ENCODE results near the gene SLC22A15.

Gene SLC22A15

DNA sequence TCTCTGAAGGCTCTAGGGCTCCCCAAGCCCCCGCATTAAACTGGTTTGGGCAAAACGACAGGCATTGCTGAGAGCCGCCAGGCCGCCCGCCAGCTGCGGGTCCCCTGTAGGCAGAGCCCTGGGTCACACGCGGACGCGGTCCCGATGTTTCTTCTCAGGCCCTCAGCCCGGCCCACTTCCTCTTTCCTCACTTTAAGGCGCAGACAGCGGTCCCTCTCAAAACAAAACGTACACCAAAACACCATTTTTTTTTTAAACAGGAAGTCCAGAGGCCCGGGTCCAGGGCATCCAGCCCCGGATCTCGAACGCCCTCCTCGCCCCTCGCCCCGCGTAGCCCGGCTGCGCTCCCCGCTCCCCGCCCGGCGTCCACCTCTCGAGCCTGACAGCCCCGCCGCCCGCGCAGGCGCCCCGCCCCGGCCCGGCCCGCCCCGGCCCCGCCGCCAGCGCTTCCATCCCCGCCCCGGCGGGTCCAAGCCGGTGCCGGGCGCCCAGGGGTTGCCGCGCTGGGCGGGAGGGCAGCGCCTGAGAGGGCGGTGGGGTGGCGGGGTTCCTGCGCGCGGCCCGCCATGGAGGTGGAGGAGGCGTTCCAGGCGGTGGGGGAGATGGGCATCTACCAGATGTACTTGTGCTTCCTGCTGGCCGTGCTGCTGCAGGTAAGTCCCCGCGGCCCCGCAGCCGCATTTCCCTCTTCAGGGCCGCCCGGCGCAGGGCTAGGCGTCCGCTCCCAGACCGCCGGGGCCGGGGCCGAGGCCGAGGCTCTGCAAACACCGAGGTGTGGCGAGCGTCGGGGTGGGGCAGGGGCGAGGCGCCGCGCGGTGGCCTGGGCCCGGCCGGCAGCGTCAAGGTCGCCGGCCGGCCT lies at the start of gene SLC22A15:
TSS of gene SLC22A15 (plus strand) at position 452 of the 859 bp plus-strand sequence. CDS start at position 567, 115 bp downstream.
- Histone ChIP-seq H3K36me3 (ENCODE audit: control insufficient read depth in 1 of 2, insufficient read depth in 2 of 2, low read length in 2 of 2) (no peaks in the 10 kb centered on the region), H3K27ac (ENCODE audit: low read length) (peak within 1 kb of the TSS; percentile 32)

DNA sequence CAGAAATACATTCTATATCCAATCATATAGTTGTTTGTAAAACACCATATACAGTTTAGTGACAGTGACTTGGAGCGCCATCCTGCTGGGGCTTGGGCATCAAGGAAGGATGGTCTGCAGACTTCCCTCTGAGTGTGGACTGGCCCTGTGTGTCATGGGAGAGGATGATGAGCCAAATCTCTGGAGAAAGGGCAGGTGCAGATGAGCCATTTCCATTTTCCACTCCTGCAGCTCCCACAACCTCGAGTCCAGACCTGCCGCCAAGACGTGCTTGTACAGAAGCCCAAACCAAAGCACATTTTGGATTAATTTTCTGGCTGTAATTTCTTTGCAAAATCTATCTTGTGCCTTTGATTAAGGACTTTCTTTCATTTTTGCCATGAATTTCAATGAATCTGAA lies 48.3 kb upstream of the SLC22A15 start:
- no peak overlapping the region for H3K4me3 ChIP-seq (ENCODE audit: low read depth in 1 of 2, low read length in 2 of 2)
- H3K27me3 ChIP-seq (ENCODE audit: low read depth, low read length) = no peaks in the 10 kb centered on the region
- H3K4me1 ChIP-seq (ENCODE audit: control insufficient read depth in 1 of 2, insufficient read depth in 2 of 2, low read length in 2 of 2) = no peaks in the 10 kb centered on the region
- H3K36me3 ChIP-seq (ENCODE audit: control insufficient read depth in 1 of 2, insufficient read depth in 2 of 2, low read length in 2 of 2) = no peaks in the 10 kb centered on the region
- H3K9me3 ChIP-seq (ENCODE audit: control insufficient read depth in 1 of 2, low read length in 2 of 2) = no peaks in the 10 kb centered on the region
- H3K27ac ChIP-seq (ENCODE audit: low read length) = no peak overlapping the region

More for the DNA sequence above, at the start of gene SLC22A15:
- no peaks in the 10 kb centered on the region for H3K9me3 ChIP-seq (ENCODE audit: control insufficient read depth in 1 of 2, low read length in 2 of 2)
- peak within 1 kb of the TSS; percentile 59 to 75 for H3K4me3 ChIP-seq (ENCODE audit: low read depth in 1 of 2, low read length in 2 of 2)
- H3K27me3 ChIP-seq (ENCODE audit: low read depth, low read length) = no peaks in the 10 kb centered on the region
- H3K4me1 ChIP-seq (ENCODE audit: control insufficient read depth in 1 of 2, insufficient read depth in 2 of 2, low read length in 2 of 2) = peaks cover 0 to 12% of the 10 kb centered on the region in 2 donors

DNA sequence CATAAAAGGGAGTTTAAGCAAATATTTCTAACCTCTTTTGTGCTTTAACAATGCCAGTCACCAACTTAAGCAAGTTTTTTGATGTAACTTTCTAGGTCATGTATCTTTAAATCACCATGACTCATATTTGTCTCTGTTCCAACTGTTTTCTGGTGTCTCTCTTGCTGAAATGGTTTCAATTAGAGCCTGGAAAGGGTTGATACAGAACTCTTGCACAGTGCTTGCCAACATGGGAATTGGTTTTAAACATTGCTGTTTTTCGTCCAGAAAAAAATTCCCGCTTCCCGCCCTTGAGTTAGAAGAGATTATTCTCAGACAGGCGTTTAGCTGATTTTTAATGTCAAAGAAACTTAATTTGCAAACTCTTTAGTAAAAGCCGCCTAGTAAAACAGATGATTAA lies 46.4 kb upstream of the SLC22A15 start:
- no peaks in the 10 kb centered on the region for H3K36me3 ChIP-seq (ENCODE audit: control insufficient read depth in 1 of 2, insufficient read depth in 2 of 2, low read length in 2 of 2)
- H3K4me1 ChIP-seq (ENCODE audit: control insufficient read depth in 1 of 2, insufficient read depth in 2 of 2, low read length in 2 of 2) = no peaks in the 10 kb centered on the region
- no peaks in the 10 kb centered on the region for H3K27me3 ChIP-seq (ENCODE audit: low read depth, low read length)
- no peaks in the 10 kb centered on the region for H3K9me3 ChIP-seq (ENCODE audit: control insufficient read depth in 1 of 2, low read length in 2 of 2)
- no peak overlapping the region for H3K4me3 ChIP-seq (ENCODE audit: low read depth in 1 of 2, low read length in 2 of 2)
- H3K27ac ChIP-seq (ENCODE audit: low read length) = no peak overlapping the region

DNA sequence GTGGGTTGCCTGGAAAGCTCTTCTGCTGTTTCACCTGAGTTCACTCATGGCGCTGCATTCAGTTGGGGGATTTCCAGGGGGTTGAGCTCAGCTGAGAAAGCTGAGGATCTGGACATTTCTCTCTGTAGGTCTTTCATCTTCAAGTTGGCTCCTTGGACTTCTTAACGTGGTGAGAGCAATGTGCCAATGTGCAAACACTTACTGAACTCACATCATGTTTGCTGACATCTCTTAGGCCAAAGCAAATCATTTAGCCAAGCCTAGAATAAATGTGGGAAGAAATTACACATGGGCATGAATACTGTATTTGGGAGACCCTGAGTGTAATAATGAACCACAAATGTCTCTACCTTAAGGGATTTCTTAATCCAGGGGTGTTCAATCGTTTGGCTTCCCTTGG lies 42.7 kb upstream of the SLC22A15 start:
- H3K4me1 ChIP-seq (ENCODE audit: control insufficient read depth in 1 of 2, insufficient read depth in 2 of 2, low read length in 2 of 2) = no peaks in the 10 kb centered on the region
- H3K4me3 ChIP-seq (ENCODE audit: low read depth in 1 of 2, low read length in 2 of 2) = no peak overlapping the region
- H3K27me3 ChIP-seq (ENCODE audit: low read depth, low read length) = no peaks in the 10 kb centered on the region
- H3K36me3 ChIP-seq (ENCODE audit: control insufficient read depth in 1 of 2, insufficient read depth in 2 of 2, low read length in 2 of 2) = no peaks in the 10 kb centered on the region
- no peaks in the 10 kb centered on the region for H3K9me3 ChIP-seq (ENCODE audit: control insufficient read depth in 1 of 2, low read length in 2 of 2)
- no peak overlapping the region for H3K27ac ChIP-seq (ENCODE audit: low read length)

DNA sequence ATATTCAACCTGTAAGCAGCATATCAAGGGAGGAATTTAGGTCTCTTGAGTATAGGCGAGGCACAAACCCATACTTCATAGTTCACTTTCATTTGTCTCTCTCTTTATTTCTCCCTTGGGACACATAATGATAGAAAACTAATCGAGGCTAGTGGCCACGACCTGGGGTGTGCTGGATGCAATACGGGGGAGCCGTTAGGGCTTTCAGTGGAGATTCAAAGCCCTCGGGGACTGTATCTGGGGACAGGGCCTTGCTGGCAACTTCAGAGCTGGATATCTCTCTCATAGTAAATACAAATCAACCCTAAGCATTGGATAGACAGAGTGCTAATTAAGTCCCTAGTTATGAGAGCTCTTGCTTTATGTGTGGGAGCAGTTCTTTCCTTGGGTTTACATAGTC lies 36.9 kb upstream of the SLC22A15 start:
- Histone ChIP-seq H3K4me1 (ENCODE audit: control insufficient read depth in 1 of 2, insufficient read depth in 2 of 2, low read length in 2 of 2) (no peaks in the 10 kb centered on the region), H3K9me3 (ENCODE audit: control insufficient read depth in 1 of 2, low read length in 2 of 2) (no peaks in the 10 kb centered on the region), H3K36me3 (ENCODE audit: control insufficient read depth in 1 of 2, insufficient read depth in 2 of 2, low read length in 2 of 2) (no peaks in the 10 kb centered on the region), H3K4me3 (ENCODE audit: low read depth in 1 of 2, low read length in 2 of 2) (no peak overlapping the region), H3K27ac (ENCODE audit: low read length) (no peak overlapping the region), H3K27me3 (ENCODE audit: low read depth, low read length) (no peaks in the 10 kb centered on the region)

DNA sequence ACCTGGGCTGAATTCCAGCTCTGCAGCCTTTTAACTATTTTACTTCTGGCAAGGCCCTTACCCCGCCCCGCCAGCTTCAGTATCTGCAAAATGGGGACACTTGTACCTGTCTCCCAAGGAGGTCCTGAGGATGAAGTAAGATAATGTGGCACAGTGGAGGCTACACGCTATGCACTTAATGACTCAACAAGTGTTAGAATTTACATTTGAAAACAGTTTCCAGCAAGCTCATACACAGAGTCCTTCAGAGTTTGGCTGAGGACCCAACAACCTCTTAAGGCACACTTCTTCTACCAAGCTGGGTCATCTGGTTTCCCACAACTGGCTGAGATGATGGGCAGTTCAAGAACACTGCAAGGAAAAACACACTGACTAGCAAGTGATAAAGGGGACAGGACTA lies 30.2 kb upstream of the SLC22A15 start:
- no peaks in the 10 kb centered on the region for H3K4me1 ChIP-seq (ENCODE audit: control insufficient read depth in 1 of 2, insufficient read depth in 2 of 2, low read length in 2 of 2)

DNA sequence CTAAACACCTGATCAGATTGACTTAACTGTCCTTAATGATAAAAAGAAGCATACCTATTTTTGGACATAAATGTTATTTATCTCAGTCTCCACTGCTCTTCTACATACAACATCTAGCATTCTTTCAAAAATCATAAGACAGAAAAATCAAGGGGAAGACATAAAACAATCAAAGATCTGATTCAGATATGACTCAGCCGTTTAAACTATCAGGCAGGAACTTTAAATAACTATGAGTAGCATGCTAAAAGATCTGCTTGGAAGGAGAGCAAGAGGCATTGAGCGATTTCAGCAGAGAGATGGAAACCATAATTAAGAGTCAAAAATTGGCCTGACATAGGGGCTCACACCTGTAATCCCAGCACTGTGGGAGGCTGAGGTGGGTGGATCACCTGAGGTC lies 27.2 kb upstream of the SLC22A15 start:
- H3K9me3 ChIP-seq (ENCODE audit: control insufficient read depth in 1 of 2, low read length in 2 of 2) = no peaks in the 10 kb centered on the region
- no peak overlapping the region for H3K4me3 ChIP-seq (ENCODE audit: low read depth in 1 of 2, low read length in 2 of 2)
- no peaks in the 10 kb centered on the region for H3K27me3 ChIP-seq (ENCODE audit: low read depth, low read length)
- H3K36me3 ChIP-seq (ENCODE audit: control insufficient read depth in 1 of 2, insufficient read depth in 2 of 2, low read length in 2 of 2) = no peaks in the 10 kb centered on the region
- no peak overlapping the region for H3K27ac ChIP-seq (ENCODE audit: low read length)
- H3K4me1 ChIP-seq (ENCODE audit: control insufficient read depth in 1 of 2, insufficient read depth in 2 of 2, low read length in 2 of 2) = no peaks in the 10 kb centered on the region

More for the DNA sequence above, 30.2 kb upstream of the SLC22A15 start:
- H3K27ac ChIP-seq (ENCODE audit: low read length) = no peak overlapping the region
- H3K9me3 ChIP-seq (ENCODE audit: control insufficient read depth in 1 of 2, low read length in 2 of 2) = no peaks in the 10 kb centered on the region
- no peak overlapping the region for H3K4me3 ChIP-seq (ENCODE audit: low read depth in 1 of 2, low read length in 2 of 2)
- no peaks in the 10 kb centered on the region for H3K36me3 ChIP-seq (ENCODE audit: control insufficient read depth in 1 of 2, insufficient read depth in 2 of 2, low read length in 2 of 2)
- H3K27me3 ChIP-seq (ENCODE audit: low read depth, low read length) = no peaks in the 10 kb centered on the region

DNA sequence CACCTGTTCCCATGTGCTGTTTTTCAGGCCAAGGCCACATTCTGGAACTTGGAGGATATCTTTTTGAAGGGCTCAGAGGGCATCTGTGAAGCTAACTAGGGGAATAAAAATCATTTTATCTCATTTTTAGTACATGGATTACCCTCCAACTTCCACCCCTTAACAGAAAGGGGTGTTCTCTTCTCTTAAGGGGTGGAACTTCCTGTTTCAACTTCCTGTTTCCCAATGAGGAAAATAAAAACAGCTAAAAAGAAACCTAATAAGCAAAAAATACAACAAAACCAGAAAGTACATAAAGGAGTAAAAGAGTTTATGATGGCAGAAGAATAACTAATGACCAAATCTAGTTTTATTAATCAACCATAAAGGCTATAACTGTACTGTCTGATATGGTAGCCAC lies 24.8 kb upstream of the SLC22A15 start:
- Histone ChIP-seq H3K27ac (ENCODE audit: low read length) (no peak overlapping the region), H3K4me1 (ENCODE audit: control insufficient read depth in 1 of 2, insufficient read depth in 2 of 2, low read length in 2 of 2) (no peaks in the 10 kb centered on the region), H3K36me3 (ENCODE audit: control insufficient read depth in 1 of 2, insufficient read depth in 2 of 2, low read length in 2 of 2) (no peaks in the 10 kb centered on the region), H3K4me3 (ENCODE audit: low read depth in 1 of 2, low read length in 2 of 2) (no peak overlapping the region), H3K27me3 (ENCODE audit: low read depth, low read length) (no peaks in the 10 kb centered on the region), H3K9me3 (ENCODE audit: control insufficient read depth in 1 of 2, low read length in 2 of 2) (no peaks in the 10 kb centered on the region)

DNA sequence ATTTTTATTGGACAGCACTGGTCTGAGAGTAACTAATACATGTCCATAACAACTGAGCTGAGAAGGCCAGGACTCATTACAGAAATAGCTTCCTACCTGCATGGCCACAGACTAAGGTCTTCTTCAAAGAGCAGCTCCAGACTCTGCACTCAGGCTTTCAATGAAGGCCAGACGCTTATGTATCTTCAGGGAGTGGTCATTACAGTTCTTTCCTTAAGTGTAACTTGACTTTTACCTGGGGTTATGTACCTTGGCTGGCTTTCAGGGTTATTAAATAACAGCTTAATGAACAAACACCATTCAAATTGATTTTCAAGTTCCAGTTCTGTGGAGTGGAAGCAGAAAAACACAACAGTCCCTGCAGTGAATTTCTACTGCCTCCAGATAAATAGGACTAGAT lies 23.8 kb upstream of the SLC22A15 start:
- Histone ChIP-seq H3K36me3 (ENCODE audit: control insufficient read depth in 1 of 2, insufficient read depth in 2 of 2, low read length in 2 of 2) (no peaks in the 10 kb centered on the region), H3K27ac (ENCODE audit: low read length) (no peak overlapping the region), H3K9me3 (ENCODE audit: control insufficient read depth in 1 of 2, low read length in 2 of 2) (no peaks in the 10 kb centered on the region), H3K4me3 (ENCODE audit: low read depth in 1 of 2, low read length in 2 of 2) (no peak overlapping the region), H3K4me1 (ENCODE audit: control insufficient read depth in 1 of 2, insufficient read depth in 2 of 2, low read length in 2 of 2) (no peaks in the 10 kb centered on the region), H3K27me3 (ENCODE audit: low read depth, low read length) (no peaks in the 10 kb centered on the region)

DNA sequence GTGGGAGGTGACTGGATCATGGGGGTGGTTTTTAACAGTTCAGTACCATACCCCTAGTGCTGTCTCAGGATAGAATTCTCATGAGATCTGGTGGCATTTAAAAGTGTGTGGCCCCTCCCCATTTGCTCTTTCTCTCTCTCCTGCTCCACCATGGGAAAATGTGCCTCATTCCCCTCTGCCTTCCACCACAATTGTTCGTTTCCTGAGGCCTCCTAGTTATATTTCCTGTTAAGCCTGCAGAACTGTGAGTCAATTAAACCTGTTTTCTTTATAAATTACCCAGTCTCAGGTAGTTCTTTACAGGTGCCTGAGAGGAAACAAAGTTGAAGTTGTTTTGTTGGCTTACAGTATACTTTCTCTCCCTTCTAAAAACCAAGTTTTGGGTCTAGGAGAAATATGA lies 23.1 kb upstream of the SLC22A15 start:
- Histone ChIP-seq H3K36me3 (ENCODE audit: control insufficient read depth in 1 of 2, insufficient read depth in 2 of 2, low read length in 2 of 2) (no peaks in the 10 kb centered on the region), H3K9me3 (ENCODE audit: control insufficient read depth in 1 of 2, low read length in 2 of 2) (no peaks in the 10 kb centered on the region), H3K27me3 (ENCODE audit: low read depth, low read length) (no peaks in the 10 kb centered on the region), H3K27ac (ENCODE audit: low read length) (no peak overlapping the region), H3K4me1 (ENCODE audit: control insufficient read depth in 1 of 2, insufficient read depth in 2 of 2, low read length in 2 of 2) (no peaks in the 10 kb centered on the region), H3K4me3 (ENCODE audit: low read depth in 1 of 2, low read length in 2 of 2) (no peak overlapping the region)

DNA sequence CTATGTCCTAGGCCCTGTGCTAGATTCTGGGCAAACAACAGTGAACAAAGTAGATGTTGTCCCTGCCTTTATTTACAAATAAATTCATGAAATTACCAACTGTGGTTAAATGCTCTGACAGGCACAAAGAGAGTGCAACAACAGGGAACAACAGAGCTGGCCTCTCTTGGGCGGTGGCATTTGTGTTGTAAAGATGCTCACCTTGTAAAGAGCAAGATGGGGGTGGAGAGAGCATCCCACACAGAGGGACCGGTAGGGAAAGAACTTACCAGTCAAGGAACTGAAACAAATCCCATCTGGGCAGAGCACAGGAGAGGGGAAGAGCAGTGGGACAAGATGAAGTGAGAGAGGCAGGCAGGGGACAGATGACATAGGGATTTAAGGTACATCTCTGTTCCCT lies 21.6 kb upstream of the SLC22A15 start:
- Histone ChIP-seq H3K27ac (ENCODE audit: low read length) (no peak overlapping the region), H3K27me3 (ENCODE audit: low read depth, low read length) (no peaks in the 10 kb centered on the region), H3K4me3 (ENCODE audit: low read depth in 1 of 2, low read length in 2 of 2) (no peak overlapping the region), H3K36me3 (ENCODE audit: control insufficient read depth in 1 of 2, insufficient read depth in 2 of 2, low read length in 2 of 2) (no peaks in the 10 kb centered on the region), H3K9me3 (ENCODE audit: control insufficient read depth in 1 of 2, low read length in 2 of 2) (no peaks in the 10 kb centered on the region), H3K4me1 (ENCODE audit: control insufficient read depth in 1 of 2, insufficient read depth in 2 of 2, low read length in 2 of 2) (no peaks in the 10 kb centered on the region)

DNA sequence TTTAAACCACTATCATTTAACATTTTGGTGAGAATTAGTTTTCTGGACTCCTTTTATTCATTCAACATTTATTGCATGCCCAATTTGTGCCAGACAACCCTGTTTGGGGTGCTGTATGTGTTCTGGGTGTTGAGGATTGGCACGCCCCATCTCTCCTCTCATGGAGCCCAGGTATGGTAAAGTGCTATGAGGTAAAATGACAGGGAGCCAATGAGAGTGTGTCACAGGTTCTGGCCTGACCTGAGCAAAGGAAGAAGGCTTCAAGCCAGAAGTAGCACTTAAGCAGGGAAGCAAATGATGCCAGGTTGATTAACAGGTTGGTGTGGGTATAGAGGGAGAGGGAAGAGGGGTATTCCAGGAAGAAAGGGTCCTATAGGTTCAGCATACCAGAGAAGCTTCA lies 21.1 kb upstream of the SLC22A15 start:
- H3K27ac ChIP-seq (ENCODE audit: low read length) = no peak overlapping the region
- H3K4me3 ChIP-seq (ENCODE audit: low read depth in 1 of 2, low read length in 2 of 2) = no peak overlapping the region
- no peaks in the 10 kb centered on the region for H3K27me3 ChIP-seq (ENCODE audit: low read depth, low read length)

More for the DNA sequence above, 21.1 kb upstream of the SLC22A15 start:
- H3K4me1 ChIP-seq (ENCODE audit: control insufficient read depth in 1 of 2, insufficient read depth in 2 of 2, low read length in 2 of 2) = no peaks in the 10 kb centered on the region
- H3K36me3 ChIP-seq (ENCODE audit: control insufficient read depth in 1 of 2, insufficient read depth in 2 of 2, low read length in 2 of 2) = no peaks in the 10 kb centered on the region
- no peaks in the 10 kb centered on the region for H3K9me3 ChIP-seq (ENCODE audit: control insufficient read depth in 1 of 2, low read length in 2 of 2)
